Activated effector memory CD4-positive, alpha-beta T cell treated with anti-CD3 and anti-CD28 coated beads, Interleukin-2, amount 50 U/mL, for 16 hours (primary cell): ENCODE data around the gene FOXP1.

ENCODE experiments used
- DNase-seq: peaks from one replicate; pipeline ENCODE4 v3.0.0-alpha.2; 2020

Gene FOXP1

DNA sequence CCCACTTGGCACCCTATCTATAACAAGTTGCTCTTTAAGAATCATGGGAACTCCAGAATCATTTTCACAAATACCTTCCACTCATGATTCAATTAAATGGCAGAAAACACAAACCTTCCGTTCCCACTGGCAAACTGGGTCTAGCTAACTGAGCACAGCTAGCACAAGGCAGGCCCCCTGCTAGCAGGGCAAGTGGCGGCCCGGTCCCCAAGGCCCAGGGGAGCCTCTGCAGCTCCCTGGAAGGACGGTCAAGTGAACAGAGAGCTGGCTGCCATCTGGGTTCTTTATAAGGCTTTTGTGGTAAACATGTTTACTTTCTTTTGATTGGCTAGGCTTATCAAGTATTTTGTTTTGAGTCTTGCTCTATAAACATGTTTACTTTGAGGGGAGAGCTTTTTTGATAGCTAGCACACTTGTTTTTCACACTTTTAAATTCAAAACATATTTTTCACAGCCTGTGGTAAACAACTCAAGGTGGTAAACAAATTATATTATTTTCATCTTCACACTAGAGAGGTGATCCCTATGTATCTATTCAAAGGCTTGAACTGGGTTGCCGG lies 81.4 kb downstream of the FOXP1 start:
- DNase-seq, result no peak

GRCh38 chr3:71500696-71501095 lies 82.8 kb downstream of the FOXP1 start:
- no peak for DNase-seq

DNA sequence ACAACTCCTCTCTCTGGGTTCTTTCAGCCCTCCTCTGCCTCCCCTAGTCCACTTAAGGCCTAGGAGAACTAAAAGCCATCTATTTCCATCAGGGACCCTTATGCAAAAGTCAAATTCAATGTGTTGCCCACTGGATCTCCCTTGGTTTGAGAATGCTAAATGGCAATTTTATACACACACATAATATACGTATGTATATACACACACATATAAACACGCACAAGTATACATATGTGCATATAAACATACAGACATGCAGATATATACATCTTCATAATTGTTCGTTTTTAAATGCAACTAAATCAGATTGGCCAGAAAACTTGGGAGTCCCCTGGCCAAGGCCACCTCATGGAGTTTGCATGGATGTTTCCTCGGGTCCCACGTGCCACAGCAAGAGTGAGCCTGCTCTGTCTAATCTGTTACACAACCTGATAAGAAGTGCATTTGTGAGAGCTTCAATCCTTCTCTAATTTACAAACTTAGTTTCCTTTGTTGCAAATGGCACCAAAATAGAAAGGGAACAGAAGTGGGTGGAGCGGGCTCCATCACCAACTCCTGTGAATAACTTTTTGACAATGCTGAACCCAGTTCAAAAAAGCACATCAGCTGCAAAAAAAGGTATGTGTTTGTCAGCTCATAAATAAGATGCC lies 84.2 kb downstream of the FOXP1 start:
- DNase-seq, result no peak

DNA sequence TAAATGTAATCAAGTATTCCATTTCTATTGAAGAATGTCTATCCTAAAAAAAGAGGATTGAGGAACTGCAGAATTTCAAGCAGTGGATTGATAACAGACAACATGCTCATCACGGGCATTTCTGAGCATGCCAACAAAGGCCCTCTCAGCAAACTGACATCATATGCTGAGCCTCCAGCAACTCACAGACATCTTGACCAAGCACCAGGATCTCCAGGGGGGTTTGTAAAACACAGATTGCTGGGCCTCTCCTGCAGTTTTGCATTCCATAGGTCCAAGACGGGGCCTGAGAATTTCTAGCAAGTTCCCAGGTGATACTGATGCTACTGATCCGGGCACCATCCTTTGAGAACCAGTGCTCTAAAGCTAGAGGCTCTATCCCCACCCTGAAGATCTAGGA lies 85.0 kb downstream of the FOXP1 start:
- no peak for DNase-seq

DNA sequence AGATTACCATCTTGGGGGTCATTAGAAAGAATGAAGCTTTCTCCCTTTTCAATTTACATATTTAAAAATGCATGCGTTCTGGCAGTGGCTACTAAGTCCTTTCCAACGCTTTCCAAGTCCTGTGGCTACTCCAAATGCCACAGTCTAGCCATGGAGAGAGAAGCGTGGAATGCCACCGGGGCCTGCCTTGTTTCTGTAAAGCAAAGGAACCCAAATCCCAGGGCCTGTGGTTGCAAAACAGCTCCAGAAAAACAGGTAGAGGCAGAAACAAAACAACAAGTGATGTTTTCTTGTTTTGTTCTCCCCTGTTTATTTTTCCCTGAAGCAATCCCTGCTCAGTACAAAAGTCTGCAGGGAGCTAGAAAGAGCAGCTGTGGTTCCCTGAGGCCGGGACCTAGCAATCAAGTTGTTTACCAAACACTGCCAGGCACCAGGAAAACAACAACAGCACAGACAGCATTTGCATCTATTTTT lies 85.5 kb downstream of the FOXP1 start:
- DNase-seq, result no peak

DNA sequence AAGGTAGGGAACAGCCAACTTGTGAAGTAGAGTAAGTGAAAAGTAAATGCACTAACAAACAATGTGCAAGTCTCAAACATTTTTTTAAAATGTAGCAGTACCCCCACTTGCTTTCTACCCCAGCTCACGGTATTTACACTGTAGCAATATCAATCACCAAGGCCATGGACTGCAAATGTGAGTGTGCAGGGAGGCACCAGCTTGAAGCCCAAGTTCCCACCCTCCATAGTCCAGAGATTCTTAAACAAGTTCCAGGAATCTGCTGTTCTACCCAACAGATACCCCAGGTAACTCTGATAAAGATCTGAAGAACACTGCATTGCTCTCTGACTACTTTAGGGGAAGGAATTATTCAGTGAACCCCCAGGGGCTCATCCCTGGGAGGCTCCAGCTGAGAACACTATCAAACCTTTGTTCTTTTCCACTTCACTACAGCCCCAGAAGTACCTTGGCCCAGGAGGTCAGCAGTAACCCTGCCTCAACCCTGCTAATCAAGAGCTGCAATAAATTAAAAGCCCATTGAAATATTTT lies 86.1 kb downstream of the FOXP1 start:
- DNase-seq, result no peak

DNA sequence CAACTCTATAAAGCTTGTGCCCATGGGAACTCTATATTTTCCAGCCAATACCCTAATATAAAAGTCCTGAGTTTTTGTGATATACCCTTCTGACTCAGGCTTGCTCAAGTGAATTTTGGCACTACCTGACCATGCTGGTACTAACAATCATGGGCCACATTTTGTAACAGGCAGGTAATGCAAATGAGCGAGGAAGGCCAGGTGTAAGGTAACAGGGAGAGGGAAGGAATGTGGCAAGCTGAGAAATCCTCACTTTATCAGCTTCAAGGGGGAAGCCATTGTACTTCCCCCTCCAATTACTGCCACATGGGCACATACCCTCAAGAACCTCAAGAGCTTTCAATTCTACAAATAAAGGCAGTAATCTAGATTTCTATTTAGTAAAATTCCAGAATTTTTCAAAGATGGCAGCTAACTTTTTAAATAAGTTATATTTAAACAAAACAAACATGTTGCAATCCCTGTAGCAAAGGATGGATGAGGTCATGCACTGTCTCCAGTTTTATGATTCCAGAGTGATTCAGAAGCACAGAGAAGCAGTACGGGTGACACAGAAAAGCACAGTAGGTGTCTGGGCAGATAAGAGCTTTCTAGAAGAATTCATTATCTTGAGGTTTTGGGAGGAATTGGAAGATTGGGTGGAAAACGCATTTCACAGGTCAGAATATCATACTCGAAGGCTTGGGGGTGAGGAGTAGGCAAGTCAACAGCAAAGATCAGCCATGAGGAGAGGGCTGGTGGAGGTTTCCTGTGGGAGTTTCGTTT lies 87.6 kb downstream of the FOXP1 start:
- peak; percentile 69 for DNase-seq

GRCh38 chr3:71494212-71494611 lies 89.3 kb downstream of the FOXP1 start:
- no peak for DNase-seq

- peak; percentile 71 for DNase-seq
These were observed 90.4 kb downstream of the FOXP1 start for GRCh38 chr3:71492974-71493771.

DNA sequence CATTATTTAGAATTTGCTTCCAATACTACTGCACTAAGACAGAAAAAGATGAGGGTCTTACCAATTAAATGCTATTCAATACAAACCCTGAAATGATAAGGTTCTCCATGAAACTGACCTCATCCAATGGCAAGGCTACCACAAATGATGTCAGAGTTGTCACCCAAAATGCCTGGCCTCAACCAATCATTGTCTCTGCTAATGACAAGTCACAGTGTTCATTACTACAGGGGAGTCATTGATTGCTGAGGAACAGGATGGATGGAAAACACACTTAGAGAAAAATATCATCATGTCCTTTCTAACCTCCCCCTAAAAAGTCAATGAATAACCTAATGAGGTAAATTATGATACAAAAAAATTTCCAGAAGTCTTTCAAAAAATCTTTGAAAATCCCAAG lies 91.0 kb downstream of the FOXP1 start:
- DNase-seq, result no peak

- no peak for DNase-seq
These were observed 92.3 kb downstream of the FOXP1 start for GRCh38 chr3:71491154-71491752.

GRCh38 chr3:71490692-71491091 lies 92.8 kb downstream of the FOXP1 start:
- DNase-seq, result no peak

GRCh38 chr3:71489315-71489761 lies 94.2 kb downstream of the FOXP1 start:
- DNase-seq, result no peak

GRCh38 chr3:71488882-71489281 lies 94.6 kb downstream of the FOXP1 start:
- DNase-seq, result peak; percentile 70

- no peak for DNase-seq
These were observed 95.1 kb downstream of the FOXP1 start for GRCh38 chr3:71488391-71488809.

DNA sequence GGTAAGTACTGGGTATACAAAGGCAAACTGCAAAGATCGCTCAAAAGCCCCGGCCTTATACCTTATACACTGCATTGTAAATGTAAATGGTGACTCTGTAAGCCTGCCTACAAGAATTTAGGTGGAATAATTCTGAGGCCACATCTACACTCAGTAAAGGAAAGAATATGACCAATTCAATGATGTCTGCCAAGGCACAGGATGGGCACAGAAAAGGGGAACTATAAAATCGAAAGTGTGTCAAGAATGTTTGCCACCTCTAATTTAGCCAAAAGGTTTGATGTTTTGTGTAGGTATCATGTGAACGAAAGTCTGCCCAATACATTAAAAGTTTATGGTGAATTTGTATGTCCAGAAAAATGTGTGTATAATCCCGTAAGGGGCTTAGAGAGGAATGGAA lies 96.1 kb downstream of the FOXP1 start:
- no peak for DNase-seq

GRCh38 chr3:71486831-71487230 lies 96.7 kb downstream of the FOXP1 start:
- DNase-seq, result no peak

DNA sequence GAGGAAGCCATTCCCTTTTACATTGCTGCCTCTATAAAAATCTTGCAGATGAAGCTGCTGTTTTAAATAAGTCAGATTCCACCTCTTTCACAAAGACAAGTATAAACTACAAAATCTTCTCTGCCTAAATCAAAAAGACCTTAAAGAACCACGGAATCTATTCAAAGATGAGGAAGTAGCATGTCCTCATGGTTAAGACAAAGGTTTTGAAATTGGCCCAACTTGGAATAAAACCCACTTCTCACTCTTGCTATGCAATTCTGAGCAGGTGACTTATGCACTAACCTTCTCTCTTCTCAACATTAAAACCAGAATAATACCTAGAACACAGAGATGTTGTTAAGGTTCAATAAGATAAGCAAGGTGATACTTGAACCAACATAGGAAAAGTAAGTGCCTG lies 97.6 kb downstream of the FOXP1 start:
- DNase-seq, result no peak

- no peak for DNase-seq
These were observed 99.1 kb downstream of the FOXP1 start for GRCh38 chr3:71484452-71484851.

GRCh38 chr3:71484047-71484446 lies 99.5 kb downstream of the FOXP1 start:
- DNase-seq, result no peak

- no peak for DNase-seq
These were observed 100.8 kb downstream of the FOXP1 start for GRCh38 chr3:71482771-71483170.

- DNase-seq, result peak; percentile 88
These were observed 105.0 kb downstream of the FOXP1 start for GRCh38 chr3:71478568-71478967.

DNA sequence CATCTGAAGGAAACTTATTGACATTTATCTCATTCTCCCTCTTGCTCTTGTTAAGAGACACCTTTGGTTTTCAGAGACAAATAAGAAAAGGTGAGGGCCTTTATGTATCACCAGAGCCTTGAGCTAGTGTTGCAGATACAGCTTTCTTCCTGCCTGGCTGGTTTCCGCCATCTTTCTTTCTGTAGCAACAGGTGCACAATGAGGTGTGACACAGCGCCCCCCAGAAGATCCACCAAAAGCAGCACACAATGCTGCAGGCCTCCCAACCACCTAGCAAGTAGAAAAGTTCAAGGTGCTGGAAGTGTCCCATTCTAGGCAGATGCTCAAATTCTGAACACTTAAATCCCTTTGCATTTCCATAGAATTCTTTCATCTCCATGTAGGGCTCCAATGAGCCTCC lies 106.6 kb downstream of the FOXP1 start:
- no peak for DNase-seq
